CD4-positive, alpha-beta T cell treated with Interferon alpha-2 for 1 hour (primary cell): ENCODE results near the gene CENPP.
A peak's percentile ranks its signal among the peaks of the same experiment; 100 is the strongest.

Experiments used
- DNase-seq, 2 donors: peaks; one replicate each; pipeline ENCODE4 v3.0.0-alpha.2; 2020 to 2022

CENPP gene

DNA sequence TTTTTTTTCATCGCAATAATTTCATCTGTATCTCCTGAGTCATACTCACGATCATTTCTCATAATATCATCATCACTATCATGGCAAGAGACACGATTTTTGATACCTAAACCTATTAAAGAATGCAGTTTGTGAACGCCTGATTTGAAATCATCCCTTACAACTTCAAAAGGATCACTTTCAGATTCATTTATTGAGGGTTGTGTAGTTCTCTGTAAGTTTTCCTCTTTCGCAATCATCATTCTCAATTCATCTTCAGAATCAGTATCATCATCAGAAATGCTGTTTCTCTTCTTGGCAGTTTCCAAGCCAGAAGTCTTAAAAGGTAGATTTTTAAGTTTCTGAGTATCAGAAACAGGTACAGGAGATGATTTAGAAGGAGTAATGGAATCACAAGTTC is 10.3 kb upstream of the CENPP start:
- no peak for DNase-seq

DNA sequence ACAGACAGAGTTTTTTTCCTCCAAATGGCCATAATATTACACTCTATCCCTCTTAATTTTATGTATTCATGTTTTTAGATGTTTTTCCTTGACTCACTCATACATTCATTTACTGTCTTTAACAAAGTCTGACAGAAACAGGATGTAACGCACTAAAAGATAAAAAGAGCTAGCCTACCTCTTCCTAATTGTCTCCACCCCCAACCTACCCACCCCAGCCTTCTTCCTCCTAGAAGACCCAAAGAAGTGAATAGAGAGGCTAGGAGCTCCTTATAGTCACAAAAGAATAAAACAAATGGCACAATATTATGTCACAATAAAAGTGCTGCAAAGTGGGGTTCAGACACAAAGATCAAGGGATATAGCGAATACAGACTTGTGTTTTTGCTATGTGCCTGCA is 1.3 kb upstream of the CENPP start:
- peak in 1 of 2 donors; percentile 18 for DNase-seq

DNA sequence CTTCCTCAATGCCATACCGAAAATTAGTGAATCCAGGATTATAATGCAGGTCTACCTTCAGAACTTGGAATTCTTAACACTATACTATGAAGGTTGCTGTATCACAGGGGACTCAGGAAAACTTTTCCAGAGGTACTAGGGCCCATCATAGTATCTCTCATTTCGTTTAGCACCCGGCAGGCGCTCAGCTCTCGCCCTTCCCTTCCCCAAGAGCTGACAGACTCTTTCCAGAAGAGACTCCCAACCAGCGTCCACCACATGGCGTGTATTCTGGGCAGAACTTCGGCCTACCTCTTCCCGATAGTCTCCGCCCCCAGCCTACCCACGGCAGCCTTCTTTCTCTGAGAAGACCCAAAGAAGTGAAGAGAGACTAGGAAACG is 874 bp upstream of the CENPP start:
- no peak for DNase-seq

- no peak for DNase-seq
Measured at GRCh38 chr9:92325991-92326500, 293 bp downstream of the CENPP start.

DNA sequence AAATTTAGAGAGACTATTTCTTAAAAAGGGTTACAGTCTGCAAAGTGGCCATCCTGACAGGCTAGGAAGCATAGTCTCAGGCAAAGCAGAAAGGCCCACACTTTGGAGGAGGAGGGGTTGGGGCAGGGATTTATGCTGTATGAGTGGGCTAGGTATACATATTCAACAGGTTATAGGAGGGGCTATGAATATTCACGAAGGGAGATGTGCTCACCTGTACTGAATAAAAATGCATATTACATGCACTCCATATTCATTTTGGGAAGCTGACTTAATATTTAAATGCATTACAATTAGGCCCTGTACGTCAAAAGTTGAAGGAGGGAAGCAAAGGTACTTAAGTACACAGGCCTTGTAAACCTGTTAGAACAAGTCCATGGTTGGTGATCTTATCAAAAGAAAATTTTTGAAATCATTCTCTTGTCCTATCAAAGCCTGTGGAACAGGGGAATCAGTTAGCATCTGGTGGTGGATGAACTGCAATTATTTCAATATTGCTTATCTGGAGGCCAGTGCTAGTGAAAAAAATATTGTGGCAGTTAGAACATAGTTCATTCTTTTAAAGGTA is 1.6 kb downstream of the CENPP start:
- DNase-seq, result no peak

DNA sequence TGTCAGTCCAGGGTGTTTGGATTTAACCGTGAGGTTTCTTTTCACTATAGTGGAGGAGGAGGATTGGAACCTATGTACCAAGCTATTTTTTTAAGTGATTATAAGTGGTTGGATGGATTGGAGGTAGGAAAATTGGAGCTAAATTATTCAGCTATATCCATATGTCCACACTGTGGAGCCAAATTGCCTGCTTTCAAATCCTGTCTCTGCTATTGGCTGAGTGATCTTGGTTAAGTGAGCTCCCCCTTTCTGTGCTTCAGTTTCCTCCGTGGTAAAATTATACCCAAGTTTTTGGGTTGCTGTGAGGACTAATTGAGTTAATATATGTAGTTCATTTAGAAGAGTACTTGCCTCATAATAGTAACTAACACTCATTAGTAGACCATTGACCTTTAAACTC is 2.5 kb downstream of the CENPP start:
- no peak for DNase-seq

GRCh38 chr9:92332577-92333281 is 7.0 kb downstream of the CENPP start:
- DNase-seq, result no peak

DNA sequence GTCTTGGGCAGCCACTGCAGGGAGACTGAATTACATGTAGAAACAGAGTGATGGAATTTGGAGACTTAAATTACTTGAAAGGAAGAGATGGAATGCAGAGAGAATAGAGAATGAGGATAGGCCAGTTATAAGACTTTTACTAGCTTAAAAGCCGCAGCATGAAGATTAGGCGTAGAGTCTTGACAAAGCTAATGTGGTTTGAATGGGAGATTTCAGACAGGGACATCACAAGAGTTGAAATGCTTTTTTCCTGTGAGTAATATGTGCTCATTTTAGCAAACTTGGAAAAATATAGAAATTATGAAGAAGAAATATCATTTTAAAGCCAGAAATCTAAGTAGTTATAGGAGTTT is 7.5 kb downstream of the CENPP start:
- DNase-seq, result no peak

- no peak for DNase-seq
Measured at GRCh38 chr9:92341578-92341977, 15.8 kb downstream of the CENPP start.

DNA sequence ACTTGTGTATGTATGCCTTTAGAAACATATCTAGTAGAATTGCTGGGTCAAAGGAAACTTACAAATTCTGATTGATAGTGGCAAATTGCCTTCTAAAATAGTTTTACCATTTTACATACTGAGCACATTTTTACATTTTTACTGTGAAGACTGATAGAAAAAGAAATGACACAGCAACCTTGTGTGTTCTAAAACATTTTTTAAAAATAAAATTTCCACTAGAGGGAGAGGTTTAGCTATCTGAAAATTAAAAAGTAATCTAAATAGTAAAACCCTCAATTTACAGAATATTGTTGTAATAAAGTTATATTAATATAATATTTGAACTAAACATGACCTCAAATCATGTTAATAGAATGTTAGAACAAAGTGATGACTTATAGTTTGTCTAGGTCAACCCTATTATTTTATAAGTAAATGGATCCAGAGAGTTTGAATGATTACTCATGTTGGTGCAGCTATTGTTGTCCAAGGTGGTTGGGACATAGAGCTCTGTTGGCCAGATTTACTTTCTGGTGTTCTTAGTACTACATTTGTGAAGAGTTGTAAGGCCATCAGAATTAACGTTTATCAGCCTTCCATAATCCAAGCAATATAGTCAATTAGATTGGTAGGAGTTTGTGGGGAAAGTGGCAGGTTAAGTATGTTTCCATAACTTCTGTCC is 17.2 kb downstream of the CENPP start:
- no peak for DNase-seq

DNA sequence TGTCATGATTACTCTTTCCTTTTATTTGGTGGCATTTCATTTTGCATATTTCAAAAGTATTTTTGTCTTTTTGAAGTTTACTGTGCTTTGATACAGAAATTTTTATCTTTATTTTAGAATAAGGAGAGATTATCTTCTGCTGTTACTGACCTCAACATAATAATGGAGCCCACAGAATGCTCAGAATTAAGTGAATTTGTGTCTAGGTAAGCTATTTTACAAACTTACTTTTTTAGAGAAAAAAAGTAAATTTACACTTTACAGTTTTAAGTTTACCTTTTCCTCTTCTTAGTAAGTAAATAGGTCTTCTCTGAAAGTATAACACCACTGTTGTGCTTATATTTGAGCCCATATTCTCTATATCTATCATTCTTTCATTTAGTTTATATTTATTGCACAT is 19.8 kb downstream of the CENPP start:
- no peak for DNase-seq

GRCh38 chr9:92349771-92350739 is 24.3 kb downstream of the CENPP start:
- DNase-seq, result no peak

DNA sequence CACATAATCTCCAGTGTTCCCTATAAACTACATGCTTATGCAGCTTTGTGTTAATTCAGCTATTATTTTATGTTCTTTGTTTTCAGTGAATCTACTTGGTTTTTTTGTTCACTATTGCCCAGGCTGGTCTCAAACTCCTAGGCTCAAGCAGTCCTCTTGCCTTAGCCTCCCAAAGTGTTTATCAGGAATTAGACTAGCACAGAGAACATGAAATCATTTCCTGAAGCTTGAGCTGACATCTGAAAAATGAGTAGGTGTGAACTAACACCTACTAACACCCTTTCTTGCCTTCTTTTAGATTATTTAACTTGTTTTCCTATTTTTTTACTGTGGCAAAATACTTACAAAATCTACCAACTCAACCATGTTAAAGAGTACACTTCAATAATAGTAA is 25.0 kb downstream of the CENPP start:
- DNase-seq, result no peak

- DNase-seq, result no peak
Measured at GRCh38 chr9:92353051-92353450, 27.3 kb downstream of the CENPP start.

GRCh38 chr9:92359394-92359995 is 33.7 kb downstream of the CENPP start:
- DNase-seq, result no peak

DNA sequence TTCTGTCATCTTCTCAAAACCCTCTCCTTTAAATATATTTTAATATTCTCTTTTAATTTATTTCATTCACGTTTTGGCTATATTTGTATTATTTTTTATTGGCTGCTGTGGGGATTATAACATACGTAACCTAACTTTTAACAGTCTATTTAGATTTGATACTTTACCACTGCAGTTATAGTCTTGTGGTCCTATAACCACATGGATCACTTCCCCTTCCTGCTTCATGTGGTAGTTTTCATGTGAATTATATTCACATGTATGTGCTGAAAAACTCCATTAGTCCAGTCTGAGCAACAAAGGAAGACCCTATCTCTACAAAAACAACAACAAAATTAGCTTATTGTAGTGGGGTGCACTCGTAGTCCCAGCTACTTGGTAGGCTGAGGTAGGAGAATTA is 34.3 kb downstream of the CENPP start:
- no peak for DNase-seq

GRCh38 chr9:92369075-92369474 is 43.3 kb downstream of the CENPP start:
- no peak for DNase-seq

DNA sequence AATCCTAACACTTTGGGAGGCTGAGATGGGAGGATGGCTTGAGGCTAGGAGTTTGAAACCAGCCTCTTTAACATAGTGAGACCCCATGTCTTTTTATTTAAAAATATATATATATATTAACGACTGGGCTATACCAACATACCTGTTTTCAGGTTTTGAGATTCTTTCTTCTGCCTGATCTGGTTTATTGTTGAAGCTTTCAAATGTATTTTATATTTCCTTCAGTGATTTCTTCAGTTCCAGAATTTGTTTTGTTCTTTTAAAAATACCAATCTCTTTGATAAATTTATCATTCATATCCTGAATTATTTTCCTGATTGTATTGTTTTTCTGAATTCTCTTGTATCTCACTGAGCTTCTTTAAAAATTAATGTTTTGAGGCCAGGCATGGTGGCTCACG is 47.4 kb downstream of the CENPP start:
- no peak for DNase-seq

- no peak for DNase-seq
Measured at GRCh38 chr9:92377876-92378275, 52.1 kb downstream of the CENPP start.

GRCh38 chr9:92378865-92379560 is 53.3 kb downstream of the CENPP start:
- peak in 1 of 2 donors; percentile 7 for DNase-seq

DNA sequence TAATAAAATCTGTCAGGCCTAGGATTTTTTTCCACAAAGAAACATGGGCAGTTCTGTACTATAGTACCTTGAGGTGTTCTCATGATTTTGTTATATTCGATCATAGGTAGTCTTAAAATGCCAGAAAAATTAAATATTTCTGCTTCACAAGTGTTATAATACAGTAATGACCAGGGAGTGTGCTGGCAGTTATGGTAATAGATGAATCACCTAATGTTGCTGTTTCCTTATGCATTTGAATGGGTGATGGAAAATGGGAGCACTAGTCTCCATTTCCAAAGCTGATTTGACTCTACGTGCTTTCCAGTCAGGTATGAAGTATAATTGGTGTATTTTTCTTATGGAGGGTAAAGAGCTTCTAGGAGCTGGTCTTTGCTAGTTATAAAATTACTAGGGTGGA is 54.9 kb downstream of the CENPP start:
- DNase-seq, result no peak

DNA sequence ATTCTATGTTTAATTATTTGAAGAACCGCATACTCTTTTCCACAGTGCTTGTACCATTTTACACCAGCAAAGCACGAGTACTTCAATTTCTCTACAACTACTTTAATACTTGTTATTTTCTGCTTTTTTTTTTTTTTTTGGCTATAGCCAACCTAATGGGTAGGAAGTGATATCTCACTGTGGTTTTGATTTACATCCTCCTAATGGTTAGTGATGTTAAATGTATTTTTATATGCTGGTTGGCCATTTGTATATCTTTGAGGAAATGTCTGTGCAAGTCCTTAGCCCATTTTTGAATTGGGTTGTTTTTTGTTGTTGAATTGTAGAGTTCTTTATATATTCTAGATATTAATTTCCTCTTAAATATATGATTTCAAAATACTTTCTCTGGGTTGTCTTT is 56.0 kb downstream of the CENPP start:
- DNase-seq, result no peak
